Ectodermal cell (in vitro differentiated cells): ENCODE results near the gene SPNS3.
A peak's percentile ranks its signal among the peaks of the same experiment; 100 is the strongest.

Experiments used
- H3K27ac ChIP-seq: 2 replicates; pipeline ENCODE4 v1.7.0; 2013; ENCODE audit warnings: mild to moderate bottlenecking, low read depth, low read length; ENCODE audit not compliant: insufficient read depth, poor library complexity, severe bottlenecking
- H3K27me3 ChIP-seq: 2 replicates; pipeline ENCODE4 v1.7.0; 2013; ENCODE audit warnings: mild to moderate bottlenecking, low read length; ENCODE audit not compliant: insufficient read depth, control insufficient read depth, poor library complexity, severe bottlenecking
- H3K36me3 ChIP-seq: one replicate; pipeline ENCODE4 v1.7.0; 2013; ENCODE audit warnings: low read length; ENCODE audit not compliant: control insufficient read depth, insufficient read depth
- H3K4me1 ChIP-seq: one replicate; pipeline ENCODE4 v1.7.0; 2013; ENCODE audit warnings: low read length; ENCODE audit not compliant: control insufficient read depth, insufficient read depth
- H3K4me3 ChIP-seq: 2 replicates; pipeline ENCODE4 v1.7.0; 2013; ENCODE audit warnings: low read depth, low read length, control low read depth; ENCODE audit not compliant: insufficient read depth
- H3K9me3 ChIP-seq: 2 replicates; pipeline ENCODE4 v1.7.0; 2013; ENCODE audit warnings: mild to moderate bottlenecking, low read length, moderate library complexity; ENCODE audit not compliant: control insufficient read depth
- WGBS, 2 experiments: methylation state at CpG; one replicate each; pipeline ENCODE4 v1.1.7; 2013; ENCODE audit warnings: missing lambda C conversion rate in 2 of 2; 5-methylcytosine and 5-hydroxymethylcytosine counted together

SPNS3 gene

DNA sequence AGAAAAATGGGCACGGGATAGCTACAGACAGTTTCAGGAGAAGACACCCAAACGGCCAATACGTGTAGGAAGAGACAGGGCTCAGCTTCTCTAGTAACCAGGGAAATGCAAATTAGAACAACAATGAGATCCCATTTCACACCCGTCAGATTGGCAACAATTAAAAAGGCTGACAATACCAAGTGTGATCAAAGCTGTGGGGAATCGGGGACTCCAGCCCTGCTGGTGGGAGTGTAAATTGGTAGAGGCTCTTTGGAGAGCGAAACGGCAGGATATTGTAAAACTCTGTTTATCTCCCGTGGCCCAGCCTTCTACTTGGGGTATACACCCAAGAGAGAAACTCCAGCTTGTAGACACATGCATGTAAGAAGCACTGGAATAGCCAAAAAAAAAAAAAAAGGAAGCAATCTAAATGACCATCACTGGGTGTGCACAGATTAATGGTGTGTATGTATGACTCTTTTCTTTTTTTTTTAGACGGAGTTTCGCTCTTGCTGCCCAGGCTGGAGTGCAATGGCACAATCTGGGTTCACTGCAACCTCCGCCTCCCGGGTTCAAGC, 93.9 kb downstream of the SPNS3 start:
- Histone ChIP-seq H3K36me3 (no peaks in the 10 kb centered on the region), H3K4me3 (no peak overlapping the region), H3K27ac (no peak overlapping the region), H3K27me3 (peaks cover 7% of the 10 kb centered on the region), H3K9me3 (no peaks in the 10 kb centered on the region), H3K4me1 (peaks cover 15% of the 10 kb centered on the region)
- WGBS, 2 experiments: 52 to 57% methylated on average over 12 of the region's 12 CpGs

DNA sequence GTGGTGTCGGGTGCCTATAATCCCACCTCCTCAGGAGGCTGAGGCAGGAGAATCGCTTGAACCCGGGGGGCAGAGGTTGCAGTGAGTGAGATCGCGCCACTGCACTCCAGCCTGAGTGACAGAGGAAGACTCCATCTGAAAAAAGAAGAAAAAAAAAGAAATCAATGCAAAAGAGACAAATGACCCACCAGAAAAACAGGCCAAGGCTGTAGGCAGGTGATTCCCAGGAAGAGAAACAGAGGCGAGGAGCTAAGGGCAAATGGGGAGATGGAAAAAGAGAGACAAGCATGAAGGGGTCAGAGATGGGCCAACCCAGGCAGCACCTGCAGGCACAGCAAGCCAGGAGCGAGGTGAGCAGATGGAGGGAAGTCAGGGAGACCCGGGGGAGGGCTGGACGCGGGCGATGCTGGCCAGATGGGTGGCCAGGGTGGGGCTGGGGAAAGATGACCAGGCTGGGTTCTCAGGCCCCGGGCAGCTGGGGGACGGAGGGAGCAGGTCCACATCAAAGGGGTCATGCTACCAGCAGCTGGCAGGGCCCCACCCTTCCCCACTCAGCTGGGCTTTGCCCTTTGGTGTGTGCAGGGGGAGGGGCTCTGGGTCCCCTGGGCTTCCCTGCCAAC, 95.9 kb downstream of the SPNS3 start:
- Histone ChIP-seq H3K4me1 (peaks cover 25% of the 10 kb centered on the region), H3K4me3 (no peak overlapping the region), H3K27ac (peak overlapping the region; percentile 2), H3K36me3 (no peaks in the 10 kb centered on the region), H3K27me3 (peaks cover 7% of the 10 kb centered on the region), H3K9me3 (no peaks in the 10 kb centered on the region)
- WGBS, 2 experiments: 82 to 86% methylated on average over 13 of the region's 13 CpGs

DNA sequence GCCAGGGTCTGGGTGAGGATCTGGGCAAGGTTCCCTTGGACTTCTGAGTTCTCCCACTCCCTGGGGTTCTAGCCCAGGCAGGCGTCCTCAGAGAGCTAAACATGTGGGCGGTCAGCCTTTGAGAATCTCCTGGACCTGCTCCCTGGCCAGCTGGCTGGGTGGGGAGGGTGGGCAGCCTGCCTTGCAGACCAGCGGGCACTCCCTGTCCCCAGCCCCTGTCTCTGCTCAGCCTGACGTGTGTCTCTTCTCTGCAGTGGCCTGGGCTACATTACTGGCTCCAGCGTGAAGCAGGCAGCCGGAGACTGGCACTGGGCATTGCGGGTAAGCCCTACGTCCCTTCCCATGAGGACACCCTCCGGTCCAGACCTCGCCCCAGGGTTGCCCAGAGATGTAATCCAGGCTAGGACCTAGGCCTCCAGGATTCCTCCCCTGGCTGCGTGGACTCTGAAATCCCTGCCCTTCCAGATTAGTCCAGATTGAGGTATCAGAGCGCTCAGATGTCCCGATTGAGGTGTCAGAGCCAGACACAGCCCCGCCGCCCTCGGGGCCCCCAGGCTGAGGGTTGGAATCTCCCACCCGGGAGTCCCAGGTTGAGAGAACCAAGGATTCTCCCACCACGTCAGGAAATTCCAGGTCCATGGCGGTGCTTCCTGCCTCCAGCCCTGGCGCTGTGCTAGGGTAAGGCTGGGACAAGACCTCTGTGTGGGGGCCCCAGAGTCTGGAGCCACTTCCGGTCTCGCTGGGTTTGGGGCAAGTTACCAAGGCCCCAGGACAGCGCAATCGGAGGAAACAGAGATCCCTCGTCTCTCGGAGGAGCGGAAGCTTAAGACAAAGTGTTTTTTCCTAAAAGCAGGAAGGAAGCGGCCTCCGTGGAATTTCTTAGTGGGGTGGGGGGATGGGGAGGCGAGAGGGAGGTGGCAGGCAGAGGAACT, 97.3 kb downstream of the SPNS3 start:
- Histone ChIP-seq H3K27me3 (peaks cover 7% of the 10 kb centered on the region), H3K36me3 (no peaks in the 10 kb centered on the region), H3K4me1 (peaks cover 25% of the 10 kb centered on the region), H3K27ac (no peak overlapping the region), H3K4me3 (no peak overlapping the region), H3K9me3 (no peaks in the 10 kb centered on the region)
- 80 to 82% methylated on average over 30 of the region's 30 CpGs for WGBS, 2 experiments

DNA sequence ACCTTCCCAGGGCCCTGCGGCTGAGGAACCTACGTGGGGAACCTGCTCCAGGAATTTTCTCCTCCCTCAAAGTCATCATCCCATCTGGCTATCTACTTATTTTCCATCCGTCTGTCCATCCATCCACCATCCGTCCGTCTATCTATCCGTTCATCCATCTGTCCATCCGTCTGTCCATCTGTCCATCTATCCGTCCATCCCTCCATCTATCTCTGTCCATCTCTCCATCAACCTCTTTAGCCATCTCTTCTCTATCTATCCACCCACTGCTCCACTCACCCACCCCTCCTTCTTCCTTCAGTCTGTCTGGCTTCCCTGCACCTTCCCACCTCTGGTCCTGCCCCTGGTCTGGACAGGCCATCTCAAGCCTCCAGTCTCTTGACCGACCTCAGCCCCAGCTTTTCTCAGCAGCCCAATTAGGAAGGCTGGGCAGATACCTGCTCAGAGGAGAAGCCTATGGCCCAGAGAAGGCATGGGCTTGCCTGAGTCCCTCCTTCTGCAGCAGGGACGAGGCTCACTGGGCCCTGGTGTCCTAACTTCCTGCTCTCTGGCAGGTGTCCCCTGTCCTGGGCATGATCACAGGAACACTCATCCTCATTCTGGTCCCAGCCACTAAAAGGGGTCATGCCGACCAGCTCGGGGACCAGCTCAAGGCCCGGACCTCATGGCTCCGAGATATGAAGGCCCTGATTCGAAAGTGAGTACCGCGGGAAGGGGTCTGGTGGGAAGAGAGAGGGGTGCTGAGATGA, 98.4 kb downstream of the SPNS3 start:
- Histone ChIP-seq H3K27ac (no peak overlapping the region), H3K27me3 (peaks cover 7% of the 10 kb centered on the region), H3K4me3 (no peak overlapping the region), H3K9me3 (no peaks in the 10 kb centered on the region), H3K36me3 (no peaks in the 10 kb centered on the region), H3K4me1 (peaks cover 26% of the 10 kb centered on the region)
- 93 to 94% methylated on average over 17 of the region's 17 CpGs for WGBS, 2 experiments

DNA sequence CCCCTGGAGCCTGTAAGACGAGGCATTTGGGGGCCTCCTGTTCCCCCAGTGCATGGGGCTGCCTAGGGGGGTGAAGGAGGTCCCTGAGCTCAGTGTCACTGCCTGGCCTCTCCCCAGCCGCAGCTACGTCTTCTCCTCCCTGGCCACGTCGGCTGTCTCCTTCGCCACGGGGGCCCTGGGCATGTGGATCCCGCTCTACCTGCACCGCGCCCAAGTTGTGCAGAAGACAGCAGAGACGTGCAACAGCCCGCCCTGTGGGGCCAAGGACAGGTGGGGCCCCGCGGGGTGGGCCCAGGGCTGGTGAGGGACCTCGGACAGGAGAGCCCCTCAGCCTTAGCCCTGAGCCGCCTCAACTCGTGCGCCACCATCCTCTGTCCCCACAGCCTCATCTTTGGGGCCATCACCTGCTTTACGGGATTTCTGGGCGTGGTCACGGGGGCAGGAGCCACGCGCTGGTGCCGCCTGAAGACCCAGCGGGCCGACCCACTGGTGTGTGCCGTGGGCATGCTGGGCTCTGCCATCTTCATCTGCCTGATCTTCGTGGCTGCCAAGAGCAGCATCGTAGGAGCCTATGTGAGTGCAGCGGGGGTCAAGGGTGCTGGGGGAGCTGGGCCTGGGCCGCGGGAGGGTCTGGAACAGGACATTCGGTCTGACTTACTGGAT, 99.3 kb downstream of the SPNS3 start:
- Histone ChIP-seq H3K27me3 (peaks cover 7% of the 10 kb centered on the region), H3K9me3 (no peaks in the 10 kb centered on the region), H3K4me1 (peaks cover 18% of the 10 kb centered on the region), H3K36me3 (no peaks in the 10 kb centered on the region), H3K27ac (no peak overlapping the region), H3K4me3 (no peak overlapping the region)
- WGBS, 2 experiments: 92% methylated on average over 33 of the region's 33 CpGs

DNA sequence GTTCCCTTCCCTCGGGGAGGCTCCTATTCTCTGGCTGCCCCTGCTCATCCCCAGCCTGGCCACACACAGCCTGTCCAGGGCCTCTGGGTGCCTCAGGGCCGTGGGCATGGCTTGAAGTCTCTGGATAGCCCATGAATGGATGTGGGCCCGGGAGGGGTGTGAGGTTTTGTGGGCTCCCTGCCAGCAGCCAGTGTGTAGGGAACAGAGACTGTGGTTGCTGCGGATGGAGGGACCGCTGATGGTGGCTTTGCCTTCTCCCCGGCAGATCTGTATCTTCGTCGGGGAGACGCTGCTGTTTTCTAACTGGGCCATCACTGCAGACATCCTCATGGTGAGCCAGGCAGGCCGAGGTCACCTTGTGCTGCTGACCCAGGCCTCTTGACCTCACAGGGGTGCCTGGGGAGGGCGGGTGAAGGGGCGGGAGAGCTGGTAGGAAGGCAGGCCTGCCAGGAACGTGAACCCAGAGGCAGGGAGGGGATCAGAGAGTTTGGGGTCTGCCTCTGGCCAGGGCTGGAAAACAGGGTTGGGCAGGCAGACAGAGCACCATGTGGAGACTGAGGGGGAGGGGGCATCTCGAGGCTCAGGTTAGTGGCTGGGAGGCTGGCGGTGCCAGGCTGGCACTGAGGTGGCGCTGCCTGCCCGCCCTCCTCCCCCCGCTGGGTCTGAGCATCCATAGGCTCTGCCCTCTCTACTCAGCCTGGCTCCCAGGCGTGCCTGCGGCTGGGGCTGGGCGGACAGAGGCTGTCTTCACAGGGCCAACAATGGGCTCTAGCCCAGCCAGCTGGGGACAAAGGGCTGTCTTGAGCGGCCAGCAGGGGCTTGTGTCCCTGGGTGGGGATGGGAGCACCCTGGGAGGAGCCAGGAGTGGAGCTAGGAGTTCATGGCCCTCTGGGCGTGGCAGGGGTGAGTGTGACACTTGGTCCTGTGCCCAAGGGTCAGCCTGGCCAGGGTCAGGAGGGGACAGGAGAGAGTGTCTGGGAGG, 100.1 kb downstream of the SPNS3 start:
- H3K27me3 ChIP-seq: peaks cover 7% of the 10 kb centered on the region
- 78 to 82% methylated on average over 23 of the region's 23 CpGs for WGBS, 2 experiments

DNA sequence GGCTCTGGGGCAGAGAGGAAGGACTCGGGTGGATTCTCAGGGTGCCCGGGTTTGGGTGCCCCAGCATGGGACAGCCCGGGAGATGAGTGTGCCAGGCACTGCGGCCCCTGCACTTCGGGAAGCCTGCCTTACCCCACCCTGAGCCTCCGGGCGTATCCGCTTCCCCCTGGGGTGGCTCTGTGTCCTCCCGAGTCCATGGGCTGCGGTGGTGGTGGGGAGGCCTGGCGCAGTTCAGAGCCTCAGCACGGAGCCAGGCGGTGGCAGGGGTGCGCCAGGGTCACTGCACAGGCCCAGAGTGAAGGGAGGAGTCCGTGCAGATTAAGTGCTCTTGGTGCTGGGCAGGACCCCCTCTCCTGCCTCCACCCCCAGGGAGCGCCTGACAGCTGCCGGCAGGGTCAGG, 100.8 kb downstream of the SPNS3 start:
- H3K4me1 ChIP-seq: peaks cover 18% of the 10 kb centered on the region
- 82 to 88% methylated on average over 16 to 17 of the region's 17 CpGs for WGBS, 2 experiments

More for the DNA sequence above, 100.1 kb downstream of the SPNS3 start:
- H3K36me3 ChIP-seq: peaks cover 4% of the 10 kb centered on the region
- peaks cover 18% of the 10 kb centered on the region for H3K4me1 ChIP-seq
- no peaks in the 10 kb centered on the region for H3K9me3 ChIP-seq
- H3K4me3 ChIP-seq: no peak overlapping the region
- H3K27ac ChIP-seq: no peak overlapping the region

DNA sequence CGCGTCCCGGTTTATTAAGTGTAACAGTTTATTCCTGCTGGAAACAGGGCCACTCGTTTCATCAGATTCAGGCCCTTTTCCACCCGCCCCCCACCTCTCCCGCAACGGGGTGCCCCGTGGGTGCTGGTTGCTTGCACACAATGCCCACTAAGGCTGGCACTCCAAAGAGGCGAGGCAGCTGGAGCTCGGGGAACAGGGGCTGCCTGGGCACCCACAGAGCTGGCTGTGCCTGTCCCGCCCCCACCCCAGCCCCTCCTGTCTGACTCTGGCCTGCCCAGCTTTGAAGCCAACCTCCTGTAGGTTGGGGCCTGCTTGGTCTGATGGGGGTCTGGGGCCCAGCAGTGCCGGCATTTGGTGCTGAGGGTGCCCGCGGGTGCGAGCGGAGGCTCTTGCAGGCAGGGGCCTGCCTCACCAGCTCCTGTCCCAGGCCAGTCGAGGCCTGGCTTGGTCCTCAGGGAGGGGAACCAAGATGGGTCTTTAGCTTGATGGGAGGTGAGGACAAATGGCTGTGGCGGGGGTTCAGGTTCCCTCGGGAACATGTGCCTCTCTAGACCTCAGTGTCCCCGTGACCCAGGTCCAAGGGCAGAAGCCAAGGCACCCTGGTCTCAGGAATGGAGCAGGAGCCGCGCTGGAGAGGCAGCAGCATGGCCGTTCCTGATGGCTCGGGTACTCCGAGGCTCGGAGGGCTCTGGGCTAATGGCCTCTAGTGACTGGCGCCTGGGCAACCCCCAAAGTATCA, 101.4 kb downstream of the SPNS3 start:
- WGBS, 2 experiments: 87 to 88% methylated on average over 27 of the region's 27 CpGs
- Histone ChIP-seq H3K36me3 (peaks cover 4% of the 10 kb centered on the region), H3K27ac (no peak overlapping the region), H3K27me3 (peaks cover 7% of the 10 kb centered on the region), H3K4me1 (peaks cover 18% of the 10 kb centered on the region), H3K9me3 (no peaks in the 10 kb centered on the region), H3K4me3 (no peak overlapping the region)

More for the DNA sequence above, 100.8 kb downstream of the SPNS3 start:
- Histone ChIP-seq H3K27me3 (peaks cover 7% of the 10 kb centered on the region), H3K36me3 (peaks cover 4% of the 10 kb centered on the region), H3K9me3 (no peaks in the 10 kb centered on the region), H3K27ac (no peak overlapping the region), H3K4me3 (no peak overlapping the region)
